ENCODE data around the gene FNIP2.

DNA sequence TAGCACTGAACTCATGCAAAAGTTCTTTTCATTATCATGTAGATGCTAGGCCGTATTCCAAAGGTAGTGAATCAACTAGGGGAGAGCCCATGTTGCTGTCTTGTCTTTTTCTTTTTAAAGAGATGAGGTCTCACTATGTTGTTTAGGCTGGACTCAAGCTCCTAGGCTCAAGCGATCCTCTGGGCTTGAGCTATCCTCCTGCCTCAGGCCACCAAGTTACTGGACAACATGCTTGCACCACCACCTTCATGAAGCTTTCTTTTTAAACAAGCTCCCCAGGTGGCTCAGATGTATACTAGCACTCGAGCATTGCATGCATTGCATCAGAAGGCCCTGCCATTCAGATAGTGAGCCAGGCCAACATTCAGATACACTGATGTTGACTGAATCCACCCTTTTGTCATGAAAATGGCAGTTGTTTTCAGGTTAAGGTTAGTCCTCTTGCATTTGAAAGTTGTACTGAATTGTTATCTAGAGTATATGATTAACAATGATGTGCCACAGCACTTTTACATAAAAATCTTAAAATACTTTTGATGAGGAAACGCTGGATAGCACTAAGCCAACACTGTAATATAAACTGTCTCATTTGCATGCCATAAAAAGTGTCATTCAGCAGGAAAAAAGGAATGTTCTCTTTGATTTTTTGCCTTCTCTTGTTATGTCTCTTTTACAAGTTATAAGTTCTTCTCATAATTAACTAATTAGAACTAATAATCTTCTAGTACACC is 76.7 kb downstream of the FNIP2 start:
- TF ChIP-seq CTCF (conservative IDR thresholded peaks at IDR 0.05; ENCODE audit: low read depth, low read length), result no peak
- no peak for TF ChIP-seq EZH2 (IDR thresholded peaks at IDR 0.05; ENCODE audit: borderline replicate concordance, low read depth, low read length, poor library complexity, severe bottlenecking)

Data from A673 (cell line).